ENCODE measurements around the gene SYVN1.

SYVN1 gene

GRCh38 chr11:65134240-65134951 lies at the start of gene SYVN1:
Gene SYVN1, minus strand, starts transcription at chr11:65134519. Its CDS starts 918 bp downstream, at chr11:65133601.
- DNase-seq (ENCODE audit: low spot score), result peak; percentile 89

DNA sequence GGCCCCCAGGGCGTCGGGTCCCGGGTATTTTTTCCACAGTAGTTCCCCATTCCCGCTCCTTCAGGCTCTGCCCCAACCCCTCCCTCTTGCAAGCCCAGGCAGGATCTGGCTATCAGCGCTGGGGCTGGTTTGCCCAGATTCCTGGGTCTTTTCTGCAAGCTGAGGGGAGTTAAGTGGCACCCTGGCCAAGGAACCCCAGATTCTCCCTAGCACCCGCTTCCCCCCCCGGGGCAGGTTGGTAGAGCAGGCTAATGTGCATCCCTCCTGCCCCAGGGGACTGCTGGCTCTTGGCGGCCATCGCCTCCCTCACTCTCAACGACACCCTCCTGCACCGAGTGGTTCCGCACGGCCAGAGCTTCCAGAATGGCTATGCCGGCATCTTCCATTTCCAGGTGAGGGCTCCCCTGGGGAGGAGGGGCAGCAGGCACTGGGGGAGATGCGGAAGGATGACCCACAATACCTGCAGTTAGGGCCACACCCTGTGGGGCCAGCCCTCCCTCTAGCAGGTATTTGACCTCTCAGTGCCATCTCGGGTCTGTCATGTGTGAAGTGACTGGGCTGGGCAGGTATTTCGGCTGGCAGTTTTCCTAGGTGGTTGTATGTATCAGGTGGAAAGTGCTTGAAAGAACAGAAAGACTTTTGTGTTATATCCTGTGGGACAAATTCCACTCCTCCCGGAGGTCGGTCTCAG lies 49.0 kb upstream of the SYVN1 start:
- peak; percentile 93 for DNase-seq (ENCODE audit: low spot score)

GRCh38 chr11:65182258-65183170 lies 48.2 kb upstream of the SYVN1 start:
- peak; percentile 71 for DNase-seq (ENCODE audit: low spot score)

DNA sequence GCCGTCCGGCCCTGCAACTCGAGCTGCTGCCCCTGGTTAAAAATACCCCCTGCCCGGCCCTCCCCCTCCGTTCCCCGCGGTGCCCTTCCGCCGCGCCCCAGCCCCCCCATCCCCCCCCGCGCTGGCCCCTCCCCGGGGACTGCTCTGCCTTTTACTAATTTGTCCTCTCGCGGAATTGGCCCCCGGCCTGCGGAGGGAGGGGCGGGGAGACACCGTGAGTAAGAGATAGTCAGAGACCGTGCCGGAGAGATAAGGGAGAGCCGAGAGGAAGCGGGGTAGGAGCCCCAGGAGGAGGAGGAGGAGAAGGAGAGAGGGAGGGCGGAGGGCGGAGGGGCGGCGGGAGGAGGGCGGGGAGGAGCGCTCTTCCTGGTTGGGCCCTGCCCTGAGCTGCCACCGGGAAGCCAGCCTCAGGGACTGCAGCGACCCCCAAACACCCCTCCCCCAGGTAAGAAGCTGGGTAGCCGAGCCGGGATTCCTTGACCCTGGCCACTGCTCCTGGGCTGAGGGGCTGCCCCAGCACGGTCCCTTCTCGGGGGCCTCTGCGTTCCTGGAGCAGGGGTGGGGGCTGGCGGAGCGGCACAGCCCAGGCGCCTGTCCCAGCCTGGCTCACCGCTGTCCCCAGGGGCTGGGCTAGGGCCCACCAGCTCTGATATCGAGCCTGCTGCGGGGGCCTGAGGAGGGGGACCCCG lies 47.4 kb upstream of the SYVN1 start, which contains the start of gene CAPN1:
CAPN1 (plus strand) TSS at position 360 of the 689 bp plus-strand sequence. CDS start 774 bp downstream, outside the sequence.
- DNase-seq (ENCODE audit: low spot score), result peak; percentile 98

GRCh38 chr11:65180877-65181568 lies 46.7 kb upstream of the SYVN1 start:
- peak; percentile 71 for DNase-seq (ENCODE audit: low spot score)

GRCh38 chr11:65174571-65175010 lies 40.3 kb upstream of the SYVN1 start:
- peak; percentile 6 for DNase-seq (ENCODE audit: low spot score)

- no peak for DNase-seq (ENCODE audit: low spot score)
Measured at GRCh38 chr11:65172600-65172999, 38.3 kb upstream of the SYVN1 start.

DNA sequence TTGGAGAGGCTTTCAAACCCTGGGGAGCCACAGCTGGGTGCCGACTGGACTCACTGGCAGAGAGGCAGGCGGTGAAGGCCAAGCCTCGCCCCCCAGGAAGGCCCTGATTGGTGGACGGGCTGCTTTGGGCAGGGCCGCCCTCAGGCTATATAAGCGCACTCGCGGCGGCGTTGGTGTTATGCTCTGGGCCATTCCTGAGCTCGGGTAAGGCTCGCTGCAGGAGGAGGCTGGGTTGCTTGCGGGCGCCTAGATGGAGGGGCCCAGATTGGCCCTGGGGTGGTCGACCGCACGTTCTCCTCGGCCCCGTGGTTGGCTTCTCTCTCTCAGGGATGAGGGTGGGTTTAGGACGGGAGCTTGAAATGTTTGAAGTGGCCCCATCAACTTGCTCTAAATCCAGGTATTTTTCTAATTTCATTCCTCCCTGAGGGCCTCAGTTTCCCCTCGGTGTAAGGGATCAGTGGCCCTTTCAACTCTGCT lies 35.8 kb upstream of the SYVN1 start, which contains the start of gene SPDYC:
SPDYC (plus strand) TSS at position 176 of the 477 bp plus-strand sequence. CDS start 1,125 bp downstream, outside the sequence.
- no peak for DNase-seq (ENCODE audit: low spot score)

DNA sequence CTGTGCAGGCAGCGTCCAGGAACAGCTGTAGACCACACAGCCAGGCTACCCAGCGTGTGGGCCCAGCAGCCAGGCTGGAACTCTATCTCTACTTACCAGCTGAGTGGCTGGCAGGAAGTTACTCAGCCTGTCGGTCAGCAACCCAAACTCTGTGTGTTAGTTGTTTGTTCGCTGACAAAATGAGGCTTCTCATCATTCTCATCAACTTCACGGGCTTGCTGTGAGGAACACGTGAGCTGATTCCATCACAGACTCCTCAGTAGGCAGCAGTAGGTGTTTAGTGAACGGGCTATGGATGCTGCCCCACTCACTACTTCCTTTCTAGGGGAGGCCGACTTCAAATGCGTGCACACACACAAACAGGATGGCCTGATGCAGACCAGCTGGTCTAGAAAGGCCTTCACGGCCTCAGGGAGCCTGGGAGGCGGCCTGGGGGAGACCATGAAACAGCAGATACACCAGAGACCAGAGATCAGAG lies 34.9 kb upstream of the SYVN1 start:
- DNase-seq (ENCODE audit: low spot score), result peak; percentile 18

GRCh38 chr11:65167656-65168055 lies 33.3 kb upstream of the SYVN1 start:
- no peak for DNase-seq (ENCODE audit: low spot score)

DNA sequence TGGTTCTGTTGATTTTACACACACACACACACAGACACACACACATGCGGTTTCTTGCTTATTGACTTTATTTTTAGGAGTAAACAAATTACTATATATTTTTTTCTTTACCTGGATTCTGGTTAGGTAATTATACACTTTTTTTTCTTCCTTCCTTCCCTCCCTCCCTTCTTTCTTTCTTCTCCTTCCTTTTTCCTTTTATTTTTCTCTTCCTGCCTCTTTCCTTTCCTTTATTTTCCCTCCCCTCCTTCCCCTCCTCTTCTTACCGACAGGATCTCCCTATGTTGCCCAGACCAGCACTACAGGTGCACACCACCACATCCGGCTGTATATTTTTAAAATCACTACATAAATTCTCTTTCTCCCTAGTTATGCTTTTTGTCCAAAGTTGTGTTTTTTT lies 32.6 kb upstream of the SYVN1 start:
- DNase-seq (ENCODE audit: low spot score), result no peak

- no peak for DNase-seq (ENCODE audit: low spot score)
Measured at GRCh38 chr11:65165410-65166317, 31.3 kb upstream of the SYVN1 start.

GRCh38 chr11:65163684-65164083 lies 29.4 kb upstream of the SYVN1 start:
- no peak for DNase-seq (ENCODE audit: low spot score)

DNA sequence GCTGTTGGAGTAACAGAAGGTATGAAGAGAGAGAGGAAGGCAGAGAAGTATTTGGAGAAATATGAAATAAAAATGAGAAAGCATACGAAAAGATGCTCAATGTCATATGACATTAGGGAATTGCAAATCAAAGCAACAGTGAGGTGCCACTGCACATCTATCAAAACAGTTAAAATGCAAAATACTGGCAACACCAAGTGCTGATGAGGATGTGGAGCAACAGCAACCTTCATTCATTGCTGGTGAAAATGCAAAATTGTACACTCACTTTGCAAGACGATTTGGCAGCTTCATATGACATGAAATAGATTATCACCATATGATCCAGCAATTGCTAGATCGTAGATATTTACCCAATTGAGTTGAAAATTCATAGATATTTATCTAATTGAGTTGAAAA lies 26.3 kb upstream of the SYVN1 start:
- DNase-seq (ENCODE audit: low spot score), result no peak

- DNase-seq (ENCODE audit: low spot score), result no peak
Measured at GRCh38 chr11:65159012-65159411, 24.7 kb upstream of the SYVN1 start.

GRCh38 chr11:65157336-65157735 lies 23.0 kb upstream of the SYVN1 start:
- DNase-seq (ENCODE audit: low spot score), result no peak

DNA sequence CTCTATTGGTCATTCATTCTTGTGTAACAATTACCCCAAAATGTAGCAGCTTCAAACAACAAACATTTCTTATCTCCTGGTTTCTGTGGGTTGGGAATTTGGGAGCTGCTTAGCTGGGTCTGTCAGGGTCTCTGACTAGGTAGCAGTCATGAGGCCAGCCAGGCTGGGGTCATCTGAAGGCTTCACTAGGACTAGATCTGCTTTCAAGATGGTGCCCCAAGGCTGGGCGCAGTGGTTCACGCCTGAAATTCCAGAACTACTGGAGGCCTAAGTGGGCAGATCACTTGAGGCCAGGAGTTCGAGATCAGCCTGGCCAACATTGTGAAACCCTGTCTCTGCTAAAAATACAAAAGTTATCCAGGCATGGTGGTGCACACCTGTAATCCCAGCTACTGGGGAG lies 22.6 kb upstream of the SYVN1 start:
- no peak for DNase-seq (ENCODE audit: low spot score)

DNA sequence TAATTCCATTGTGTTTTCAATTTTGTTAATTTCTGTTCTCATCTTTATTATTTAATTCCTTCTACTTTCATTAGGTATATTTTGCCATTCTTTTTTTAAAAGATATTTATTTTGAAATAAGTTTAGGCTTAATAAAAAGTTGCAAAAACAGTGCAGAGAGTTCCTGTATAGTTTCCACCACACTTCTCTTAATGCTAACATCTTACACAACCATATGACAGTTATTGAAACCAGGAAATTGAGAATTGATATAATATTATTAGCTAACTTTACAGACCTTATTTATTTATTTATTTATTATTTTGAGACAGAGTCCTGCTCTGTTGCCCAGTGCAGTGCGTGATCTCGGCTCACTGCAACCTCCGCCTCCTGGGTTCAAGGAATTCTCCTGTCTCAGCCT lies 21.9 kb upstream of the SYVN1 start:
- no peak for DNase-seq (ENCODE audit: low spot score)

GRCh38 chr11:65152122-65152521 lies 17.8 kb upstream of the SYVN1 start:
- DNase-seq (ENCODE audit: low spot score), result no peak

Data from kidney tubule cell (primary cell).